Hepatocyte (in vitro differentiated cells): ENCODE measurements around the gene FAF1. TPM values are rescaled to one million over a fixed set of nuclear protein-coding genes. Genes with fewer than 3 reads are reported as not detected.

ENCODE experiments used
- DNase-seq: peaks from one replicate; pipeline ENCODE4 v3.0.0-alpha.2; 2016; ENCODE audit warnings: low spot score
- H2AFZ ChIP-seq: fragments of 200-600 bp; sonication (generic); 2 replicates; pipeline ENCODE4 v1.6.0; 2016; ENCODE audit warnings: antibody characterized with exemption, mild to moderate bottlenecking
- H3K27ac ChIP-seq: fragments of 200-600 bp; sonication (generic); 2 replicates; pipeline ENCODE4 v1.5.1; 2016; ENCODE audit warnings: mild to moderate bottlenecking
- H3K27me3 ChIP-seq: fragments of 200-600 bp; sonication (generic); 2 replicates; pipeline ENCODE4 v1.6.1; 2016
- H3K36me3 ChIP-seq: fragments of 200-600 bp; sonication (generic); replicated peaks from 2 replicates; pipeline ENCODE4 v1.5.1; 2016; ENCODE audit warnings: low read depth; ENCODE audit not compliant: insufficient read depth
- H3K4me1 ChIP-seq: fragments of 200-600 bp; sonication (generic); 2 replicates; pipeline ENCODE4 v1.5.1; 2016; ENCODE audit warnings: mild to moderate bottlenecking, moderate library complexity; ENCODE audit not compliant: insufficient read depth
- H3K4me2 ChIP-seq: fragments of 200-600 bp; sonication (generic); 2 replicates; pipeline ENCODE4 v1.6.0; 2016
- H3K4me3 ChIP-seq: fragments of 200-600 bp; sonication (generic); 2 replicates; pipeline ENCODE4 v1.5.1; 2016; ENCODE audit warnings: mild to moderate bottlenecking
- H3K79me2 ChIP-seq: fragments of 200-600 bp; sonication (generic); 2 replicates; pipeline ENCODE4 v1.6.0; 2017; ENCODE audit warnings: mild to moderate bottlenecking
- H3K9me2 ChIP-seq: fragments of 200-600 bp; sonication (generic); replicated peaks from 2 replicates; pipeline ENCODE4 v1.6.0; 2017; ENCODE audit warnings: mild to moderate bottlenecking; ENCODE audit not compliant: insufficient read depth
- H3K9me3 ChIP-seq: fragments of 200-600 bp; sonication (generic); 2 replicates; pipeline ENCODE4 v1.5.1; 2016; ENCODE audit warnings: low read depth, mild to moderate bottlenecking
- H4K20me1 ChIP-seq: fragments of 200-600 bp; sonication (generic); 2 replicates; pipeline ENCODE4 v1.6.0; 2016; ENCODE audit warnings: mild to moderate bottlenecking; ENCODE audit not compliant: insufficient read depth, poor library complexity, severe bottlenecking
- EZH2 ChIP-seq: fragments of 200-600 bp; sonication (generic); IDR thresholded peaks from 2 replicates; pipeline ENCODE4 v1.6.1; 2016; ENCODE audit warnings: antibody characterized with exemption, mild to moderate bottlenecking, borderline replicate concordance
- EZH2phosphoT487 ChIP-seq: fragments of 200-600 bp; sonication (generic); IDR thresholded peaks from one replicate; pipeline ENCODE4 v1.6.1; 2018; ENCODE audit warnings: antibody characterized with exemption, mild to moderate bottlenecking, low read depth, moderate library complexity; ENCODE audit not compliant: unreplicated experiment, severe bottlenecking
- WGBS: methylation state at CpG from one replicate; pipeline ENCODE4 v1.1.6; 2016; ENCODE audit warnings: low lambda C conversion rate; ENCODE audit errors: missing lambda C conversion rate; 5-methylcytosine and 5-hydroxymethylcytosine counted together
- polyA plus RNA-seq: library from polyadenylated mRNA; unstranded; fragments of >200 nt; fragmentation: Nextera tagmentation; extraction: Ambion mirVana; gene quantifications from 2 replicates; pipeline ENCODE4 v1.2.1, GENCODE V29; 2016
- small RNA-seq: library from RNA; depleted of rRNA; stranded (forward); fragments of <200 nt; gene quantifications from one replicate; pipeline ENCODE3, GENCODE V24; 2014
- total RNA-seq: library from RNA; depleted of rRNA; stranded (reverse); fragments of >200 nt; gene quantifications from 2 replicates; pipeline ENCODE4 v1.2.3, GENCODE V29; 2014
- TF ChIP-seq, protein P1 (sequence below): fragments of 200-600 bp; sonication (generic); IDR thresholded peaks from 2 replicates; pipeline ENCODE4 v1.5.1; 2016; ENCODE audit warnings: antibody characterized with exemption, mild to moderate bottlenecking; ENCODE audit not compliant: poor library complexity

The FAF1 gene
- total and polyA plus RNA-seq, 2 experiments from 2014 or later, result 25.7 to 35.5 TPM

DNA sequence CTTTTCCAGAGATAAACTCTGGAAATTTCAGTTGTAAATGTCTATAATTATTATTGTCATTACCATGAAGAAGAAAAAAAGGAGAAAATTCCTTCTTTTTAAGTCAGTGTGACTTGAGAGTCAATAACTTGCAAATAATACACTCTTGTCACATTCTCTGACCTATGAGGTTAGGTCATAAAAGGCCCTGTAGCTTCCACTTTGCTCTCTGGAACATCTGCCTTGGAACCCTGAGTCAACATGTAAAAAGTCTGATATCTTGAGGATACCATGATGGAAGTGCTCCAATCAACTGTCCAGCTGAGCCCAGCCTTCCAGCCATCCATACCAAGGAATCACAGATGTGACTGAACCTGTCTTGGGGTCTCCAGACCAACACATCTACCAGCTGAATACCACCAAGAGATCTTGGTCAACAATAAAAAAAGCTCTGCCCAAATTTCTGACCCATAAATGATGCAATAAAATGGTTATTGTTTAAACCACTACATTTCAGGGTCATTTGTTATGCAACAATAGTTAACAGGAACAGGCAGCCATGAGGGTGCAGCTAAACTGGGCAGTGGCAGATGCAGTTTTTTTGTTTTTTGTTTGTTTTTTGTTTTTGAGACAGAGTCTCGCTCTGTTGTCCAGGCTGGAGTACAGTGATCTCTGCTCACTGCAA, 547.1 kb downstream of the FAF1 start:
- no peaks in the 10 kb centered on the region for H3K9me3 ChIP-seq
- peaks cover 12% of the 10 kb centered on the region for H3K4me1 ChIP-seq
- no peaks in the 10 kb centered on the region for H3K79me2 ChIP-seq
- TF ChIP-seq EZH2 (no peak), EZH2phosphoT487 (no peak)
- TF ChIP-seq, protein P1, sequence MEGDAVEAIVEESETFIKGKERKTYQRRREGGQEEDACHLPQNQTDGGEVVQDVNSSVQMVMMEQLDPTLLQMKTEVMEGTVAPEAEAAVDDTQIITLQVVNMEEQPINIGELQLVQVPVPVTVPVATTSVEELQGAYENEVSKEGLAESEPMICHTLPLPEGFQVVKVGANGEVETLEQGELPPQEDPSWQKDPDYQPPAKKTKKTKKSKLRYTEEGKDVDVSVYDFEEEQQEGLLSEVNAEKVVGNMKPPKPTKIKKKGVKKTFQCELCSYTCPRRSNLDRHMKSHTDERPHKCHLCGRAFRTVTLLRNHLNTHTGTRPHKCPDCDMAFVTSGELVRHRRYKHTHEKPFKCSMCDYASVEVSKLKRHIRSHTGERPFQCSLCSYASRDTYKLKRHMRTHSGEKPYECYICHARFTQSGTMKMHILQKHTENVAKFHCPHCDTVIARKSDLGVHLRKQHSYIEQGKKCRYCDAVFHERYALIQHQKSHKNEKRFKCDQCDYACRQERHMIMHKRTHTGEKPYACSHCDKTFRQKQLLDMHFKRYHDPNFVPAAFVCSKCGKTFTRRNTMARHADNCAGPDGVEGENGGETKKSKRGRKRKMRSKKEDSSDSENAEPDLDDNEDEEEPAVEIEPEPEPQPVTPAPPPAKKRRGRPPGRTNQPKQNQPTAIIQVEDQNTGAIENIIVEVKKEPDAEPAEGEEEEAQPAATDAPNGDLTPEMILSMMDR, result no peak
- no peak overlapping the region for H2AFZ ChIP-seq
- H4K20me1 ChIP-seq, result no peaks in the 10 kb centered on the region
- DNase-seq, result no peak
- H3K9me2 ChIP-seq, result no peaks in the 10 kb centered on the region
- H3K27ac ChIP-seq, result no peak overlapping the region
- no peaks in the 10 kb centered on the region for H3K36me3 ChIP-seq
- peaks cover 84% of the 10 kb centered on the region for H3K27me3 ChIP-seq
- 95% methylated on average over 1 of the region's 1 CpG for whole genome bisulfite sequencing
- H3K4me2 ChIP-seq, result no peak overlapping the region
- H3K4me3 ChIP-seq, result no peak overlapping the region

DNA sequence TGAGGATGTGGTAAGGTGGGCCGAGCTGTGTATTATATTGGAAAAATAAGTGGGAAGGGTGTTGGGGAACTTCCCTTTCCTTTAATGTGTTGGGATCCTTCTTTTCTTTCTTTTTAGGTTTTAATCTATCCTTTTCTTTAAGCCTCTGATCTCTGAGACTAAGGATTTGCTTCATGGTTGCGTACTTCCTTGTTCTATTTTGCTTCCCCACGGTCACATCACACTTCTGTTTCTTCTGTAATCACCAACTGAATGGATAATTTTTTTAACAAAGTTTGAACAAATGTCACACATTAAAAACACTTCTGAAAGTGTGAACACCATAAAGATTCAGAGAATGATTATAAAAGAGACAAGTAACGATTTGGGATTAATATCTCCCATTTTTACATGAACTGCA, 554.3 kb downstream of the FAF1 start:
- TF ChIP-seq EZH2phosphoT487, result no peak
- TF ChIP-seq EZH2, result no peak
- TF ChIP-seq, protein P1, result no peak
- H3K9me3 ChIP-seq, result no peaks in the 10 kb centered on the region
- H3K27me3 ChIP-seq, result peaks cover 24% of the 10 kb centered on the region
- WGBS, result 76% methylated on average over 4 of the region's 4 CpGs
- H3K4me2 ChIP-seq, result no peak overlapping the region
- no peak for DNase-seq
- no peaks in the 10 kb centered on the region for H3K9me2 ChIP-seq
- H3K27ac ChIP-seq, result no peak overlapping the region
- H3K79me2 ChIP-seq, result no peaks in the 10 kb centered on the region
- no peak overlapping the region for H3K4me3 ChIP-seq
- H4K20me1 ChIP-seq, result no peaks in the 10 kb centered on the region
- H3K4me1 ChIP-seq, result no peaks in the 10 kb centered on the region
- no peak overlapping the region for H2AFZ ChIP-seq
- H3K36me3 ChIP-seq, result no peaks in the 10 kb centered on the region

DNA sequence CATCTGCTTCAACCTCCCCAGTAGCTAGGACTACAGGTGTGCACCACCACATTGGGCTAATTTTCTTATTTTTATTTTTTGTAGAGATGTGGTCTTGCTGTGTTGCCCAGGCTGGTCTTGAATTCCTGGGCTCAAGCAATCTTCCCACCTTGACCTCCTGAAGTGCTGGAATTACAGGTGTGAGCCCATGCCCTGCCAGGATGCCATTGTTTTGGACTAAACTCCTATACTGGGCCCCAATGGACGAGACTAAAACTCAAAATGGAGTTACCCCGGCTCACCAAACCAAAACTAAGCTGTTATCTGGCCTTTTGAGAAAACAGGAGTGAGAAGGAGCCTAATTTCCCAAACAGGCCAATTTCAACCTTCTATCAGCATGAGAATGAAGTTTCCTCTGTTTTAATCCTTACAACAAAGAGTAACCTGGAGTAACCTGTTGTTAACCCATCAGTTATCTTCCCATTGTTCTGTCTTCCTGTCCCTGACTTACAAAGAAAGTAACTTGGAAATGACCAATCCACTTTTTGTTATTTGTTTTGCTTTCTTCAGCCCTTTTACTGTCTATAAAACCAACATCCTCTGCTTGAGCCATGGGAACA, 566.4 kb downstream of the FAF1 start:
- no peak for TF ChIP-seq EZH2
- TF ChIP-seq EZH2phosphoT487, result no peak
- TF ChIP-seq, protein P1, result no peak
- Histone ChIP-seq H3K9me3 (no peaks in the 10 kb centered on the region), H3K4me2 (no peak overlapping the region), H3K27ac (no peak overlapping the region), H3K9me2 (no peaks in the 10 kb centered on the region), H3K4me1 (no peaks in the 10 kb centered on the region), H3K27me3 (no peaks in the 10 kb centered on the region), H3K79me2 (no peaks in the 10 kb centered on the region), H3K4me3 (no peak overlapping the region), H3K36me3 (no peaks in the 10 kb centered on the region), H2AFZ (no peak overlapping the region), H4K20me1 (no peaks in the 10 kb centered on the region)
- no peak for DNase-seq
- WGBS, result 35% methylated on average over 2 of the region's 2 CpGs

Small RNA genes lying within 50 kb of the gene (small RNA-seq; reads per million reads assigned to genes)
- not detected for gene RNU6-1026P

Other genes starting within 250 kb of the FAF1 start
- gene CDKN2C, start 10.0 kb upstream of the FAF1 start, total RNA-seq, result 2.8 and 4.5 TPM in 2 replicates
- gene CDKN2C, start 10.0 kb upstream of the FAF1 start, polyA plus RNA-seq, result 2.2 and 3.2 TPM in 2 replicates
- not detected in 2 replicates for gene C1orf185, start 142.0 kb upstream of the FAF1 start, total RNA-seq
- gene C1orf185, start 142.0 kb upstream of the FAF1 start, polyA plus RNA-seq, result not detected in 2 replicates